ENCODE measurements around the gene HDAC7. TPM values are rescaled to one million over a fixed set of nuclear protein-coding genes. Genes with fewer than 3 reads are reported as not detected.

The HDAC7 gene
- total and polyA plus RNA-seq, 2 of the 13 experiments (the other 11 are each of a cell fraction or from before 2014, with no cell fraction given) = 4.6 to 10.8 TPM

- TF ChIP-seq ZNF318 (CRISPR knock-in tag; IDR thresholded peaks at IDR 0.05) = 0 out of 2 replicates have a peak, but pooled peaks have one; percentile 14
- TF ChIP-seq POLR2AphosphoS5 (IDR thresholded peaks at IDR 0.05; ENCODE audit: low read depth, low read length) = 0 out of 2 replicates have a peak, but pooled peaks have one; percentile 28
- TF ChIP-seq E2F5 (CRISPR knock-in tag; conservative IDR thresholded peaks at IDR 0.05) = no peak
- no peak for TF ChIP-seq ZBTB40 (IDR thresholded peaks at IDR 0.05)
- TF ChIP-seq ZBTB40 (CRISPR knock-in tag; IDR thresholded peaks at IDR 0.05) = 0 out of 2 replicates have a peak, but pooled peaks have one; percentile 15
- no peak for TF ChIP-seq HOXA5 (CRISPR knock-in tag; IDR thresholded peaks at IDR 0.05)
- no peak for TF ChIP-seq ZFYVE20 (CRISPR knock-in tag; IDR thresholded peaks at IDR 0.05; ENCODE audit: borderline replicate concordance, low read depth)
- TF ChIP-seq JUN (CRISPR knock-in tag; IDR thresholded peaks at IDR 0.05) = no peak
- 0 out of 2 replicates have a peak, but pooled peaks have one; percentile 22 for TF ChIP-seq RAD21 (CRISPR knock-in tag; IDR thresholded peaks at IDR 0.05)
Observed at GRCh38 chr12:47773062-47773857, 46.4 kb downstream of the HDAC7 start, which contains the start of gene SLC48A1 (continued).

Measured in HepG2 (cell line).